Right lobe of liver (tissue), 6 donors: ENCODE results near the gene TM4SF18. TPM values are rescaled to one million over a fixed set of nuclear protein-coding genes. Genes with fewer than 3 reads are reported as not detected.

ENCODE experiments used
- ATAC-seq, 4 donors: fragments of 200-7000 bp; cut with Tn5 transposase; one replicate each; pipeline ENCODE4 v1.9.1; 2020; ENCODE audit warnings: mild to moderate bottlenecking in 4 of 4, moderate library complexity in 4 of 4
- DNase-seq, 3 donors: peaks; one replicate each; pipeline ENCODE4 v3.0.0-alpha.2; 2020
- H3K27ac ChIP-seq, 3 donors: fragments of 200-600 bp; one replicate each; pipeline ENCODE4 v1.8.0; 2022
- H3K27me3 ChIP-seq, 2 donors: fragments of 200-600 bp; one replicate each; pipeline ENCODE4 v1.8.0; 2022
- H3K36me3 ChIP-seq, 4 donors: fragments of 200-600 bp; sonication (generic) in 1 of 4; one replicate each; pipeline versions ENCODE4 v1.5.1 to v1.8.0; 2017 to 2022; ENCODE audit warnings: control low read depth in 1 of 4
- H3K4me1 ChIP-seq, 4 donors: fragments of 200-600 bp; sonication (generic) in 1 of 4; one replicate each; pipeline versions ENCODE4 v1.5.1 to v1.8.0; 2017 to 2022; ENCODE audit warnings: control low read depth in 1 of 4
- H3K4me3 ChIP-seq, 3 donors: fragments of 200-600 bp; one replicate each; pipeline ENCODE4 v1.8.0; 2022
- H3K9me3 ChIP-seq, 4 donors: fragments of 200-600 bp; sonication (generic) in 1 of 4; one replicate each; pipeline versions ENCODE4 v1.5.1 to v1.8.0; 2017 to 2022; ENCODE audit warnings: control low read depth in 1 of 4
- POLR2A ChIP-seq: fragments of 450-650 bp; IDR thresholded peaks from one replicate; pipeline ENCODE4 v1.6.1; 2017; ENCODE audit warnings: antibody characterized with exemption, mild to moderate bottlenecking
- WGBS: methylation state at CpG from one replicate; pipeline ENCODE4 v1.1.6; 2018; ENCODE audit warnings: low coverage, low lambda C conversion rate; ENCODE audit not compliant: insufficient coverage; ENCODE audit errors: missing lambda C conversion rate; 5-methylcytosine and 5-hydroxymethylcytosine counted together
- intact Hi-C, 2 donors: fragments of 100-400 bp; cut with DNase I; formaldehyde crosslinking; loops; one replicate each; pipeline versions ENCODE4 v1.11.2 to v1.14.1; 2022
- total RNA-seq, 6 experiments: library from RNA; depleted of rRNA in 2 of 6; stranded (reverse); fragments of >200 nt in 2 of 6; fragmentation: NEBNext Ultra II Directional in 3 of 6; extraction: Animal tissue kit (Norgen Biotek cat#: 25700) in 3 of 6; gene quantifications; one replicate each; pipeline versions ENCODE4 v1.1.0 to v1.2.4, GENCODE V29; 2016 to 2023
- TF ChIP-seq, protein P1 (sequence below), 4 donors: fragments of 200-600 bp in 3 of 4; fragments of 450-650 bp in 1 of 4; IDR thresholded peaks; one replicate each; pipeline versions ENCODE4 v1.5.1 to v1.8.0; 2016 to 2022; ENCODE audit warnings: antibody characterized with exemption in 4 of 4, mild to moderate bottlenecking in 2 of 4
- donor health status: DM: no; HTN: yes; CAD: no.
- donor health status: DM: no; HTN: no; CAD: no.
- donor health status: DM: no; HTN: no; CAD: no.
- donor health status: DM: no; HTN: yes; CAD: no.
- donor health status: DM: no; HTN: yes; CAD: no.

Gene TM4SF18
- total RNA-seq, 6 experiments from 2014 or later = 1.8 to 4.6 (median 3.1) TPM

DNA sequence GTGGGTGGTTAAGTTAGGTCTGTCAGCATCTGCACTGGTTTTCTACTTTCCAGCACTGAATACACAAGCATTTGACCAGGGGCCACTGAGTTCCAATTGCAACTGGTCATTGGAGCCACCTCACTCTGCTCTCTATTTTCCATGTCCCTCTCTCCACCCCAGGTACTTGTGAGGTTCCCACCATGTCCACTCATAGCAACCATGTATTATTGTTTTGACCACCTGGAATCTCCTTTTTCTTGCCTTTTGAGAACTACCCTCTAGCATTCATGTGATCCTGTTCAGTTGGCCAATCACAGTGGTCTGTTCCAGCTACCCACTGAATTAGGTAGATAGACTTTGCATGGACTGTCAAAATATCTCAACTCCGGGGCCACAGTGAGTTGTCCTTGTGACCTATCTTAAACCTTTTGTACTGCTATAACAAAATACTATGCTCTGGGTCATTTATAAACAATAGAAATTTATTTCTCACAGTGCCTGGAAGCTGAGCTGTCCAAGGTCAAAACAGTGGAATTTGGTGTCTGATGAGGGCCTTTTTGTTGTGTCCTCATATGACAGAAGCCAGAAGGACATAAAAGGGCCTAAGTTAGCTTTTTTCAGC, 20.2 kb upstream of the TM4SF18 start:
- H3K27me3 ChIP-seq = no peaks in the 10 kb centered on the region
- no peaks in the 10 kb centered on the region for H3K9me3 ChIP-seq
- H3K4me1 ChIP-seq = peaks cover 0 to 5% (median 0%) of the 10 kb centered on the region in 4 donors
- H3K4me3 ChIP-seq = no peak overlapping the region
- intact Hi-C loops = loop anchor here in 1 of 2 donors (10.0 kb wide), 1 partner anchor 131 kb away; no protein-coding TSS in a partner anchor
- peak in 1 of 4 donors; percentile 25 for ATAC-seq
- H3K36me3 ChIP-seq = no peaks in the 10 kb centered on the region
- H3K27ac ChIP-seq = no peak overlapping the region
- TF ChIP-seq, protein P1, sequence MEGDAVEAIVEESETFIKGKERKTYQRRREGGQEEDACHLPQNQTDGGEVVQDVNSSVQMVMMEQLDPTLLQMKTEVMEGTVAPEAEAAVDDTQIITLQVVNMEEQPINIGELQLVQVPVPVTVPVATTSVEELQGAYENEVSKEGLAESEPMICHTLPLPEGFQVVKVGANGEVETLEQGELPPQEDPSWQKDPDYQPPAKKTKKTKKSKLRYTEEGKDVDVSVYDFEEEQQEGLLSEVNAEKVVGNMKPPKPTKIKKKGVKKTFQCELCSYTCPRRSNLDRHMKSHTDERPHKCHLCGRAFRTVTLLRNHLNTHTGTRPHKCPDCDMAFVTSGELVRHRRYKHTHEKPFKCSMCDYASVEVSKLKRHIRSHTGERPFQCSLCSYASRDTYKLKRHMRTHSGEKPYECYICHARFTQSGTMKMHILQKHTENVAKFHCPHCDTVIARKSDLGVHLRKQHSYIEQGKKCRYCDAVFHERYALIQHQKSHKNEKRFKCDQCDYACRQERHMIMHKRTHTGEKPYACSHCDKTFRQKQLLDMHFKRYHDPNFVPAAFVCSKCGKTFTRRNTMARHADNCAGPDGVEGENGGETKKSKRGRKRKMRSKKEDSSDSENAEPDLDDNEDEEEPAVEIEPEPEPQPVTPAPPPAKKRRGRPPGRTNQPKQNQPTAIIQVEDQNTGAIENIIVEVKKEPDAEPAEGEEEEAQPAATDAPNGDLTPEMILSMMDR (IDR thresholded peaks at IDR 0.05) = no peak
- no peak for TF ChIP-seq POLR2A
- no peak for DNase-seq
- 75% methylated on average over 1 of the region's 1 CpG for WGBS

DNA sequence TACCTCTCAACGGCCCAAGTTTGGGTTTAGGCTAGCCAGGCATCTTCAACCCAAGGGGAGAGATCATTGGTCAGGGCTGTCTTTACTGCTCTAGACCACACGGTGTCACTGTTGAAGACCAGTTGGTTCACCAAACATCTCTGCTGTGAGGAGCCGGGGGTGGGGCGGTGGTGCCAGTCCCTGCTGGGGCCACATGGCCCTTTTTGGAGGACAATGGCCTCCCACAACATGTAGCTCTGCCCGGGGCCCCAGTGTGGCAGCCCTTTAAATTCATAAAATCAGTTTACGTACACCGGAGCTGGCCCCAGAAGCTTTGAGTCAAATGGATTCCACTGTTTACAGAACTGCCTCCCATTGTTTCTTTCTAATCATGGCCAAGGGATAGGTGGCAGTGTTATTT, 19.1 kb upstream of the TM4SF18 start:
- Histone ChIP-seq H3K9me3 (no peaks in the 10 kb centered on the region), H3K4me3 (no peak overlapping the region), H3K4me1 (peaks cover 0 to 5% (median 0%) of the 10 kb centered on the region in 4 donors), H3K36me3 (no peaks in the 10 kb centered on the region), H3K27me3 (no peaks in the 10 kb centered on the region), H3K27ac (no peak overlapping the region)
- 20% methylated on average over 1 of the region's 7 CpGs for WGBS
- ATAC-seq (peak; percentile 94 to 99 (median 98)), DNase-seq (peak; percentile 58 to 72 (median 71))
- TF ChIP-seq POLR2A = no peak
- TF ChIP-seq, protein P1 (IDR thresholded peaks at IDR 0.05) = peak; percentile 74 to 77 (median 76)
- intact Hi-C loops = loop anchor here in 1 of 2 donors (10.0 kb wide), 1 partner anchor 132 kb away; no protein-coding TSS in a partner anchor

DNA sequence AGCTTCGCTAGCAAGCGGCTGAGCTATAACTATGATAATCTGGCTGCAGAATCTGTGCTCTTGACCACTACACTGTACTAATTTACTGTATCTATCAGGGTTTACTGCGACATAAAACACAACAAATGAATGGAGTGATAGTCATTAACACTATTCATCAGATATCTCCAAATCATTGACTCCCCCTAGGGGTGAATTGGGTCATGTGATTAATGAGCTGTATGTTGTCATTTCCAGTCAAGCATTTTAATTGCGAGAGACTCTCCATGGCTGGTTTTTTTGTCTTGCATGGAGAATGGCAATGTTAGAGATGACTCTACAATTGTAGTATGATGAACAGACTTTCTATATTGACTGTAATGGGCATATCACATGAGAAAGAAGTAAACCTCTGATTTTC, 10.5 kb upstream of the TM4SF18 start:
- Histone ChIP-seq H3K4me3 (no peak overlapping the region), H3K9me3 (no peaks in the 10 kb centered on the region), H3K27ac (no peak overlapping the region), H3K36me3 (no peaks in the 10 kb centered on the region), H3K27me3 (no peaks in the 10 kb centered on the region), H3K4me1 (peaks cover 0 to 13% (median 6%) of the 10 kb centered on the region in 4 donors)
- 92% methylated on average over 4 of the region's 4 CpGs for WGBS
- intact Hi-C loops = no loop called here
- no peak for ATAC-seq
- DNase-seq = no peak
- TF ChIP-seq, protein P1 (IDR thresholded peaks at IDR 0.05) = peak in 1 of 4 donors; percentile 4
- no peak for TF ChIP-seq POLR2A

DNA sequence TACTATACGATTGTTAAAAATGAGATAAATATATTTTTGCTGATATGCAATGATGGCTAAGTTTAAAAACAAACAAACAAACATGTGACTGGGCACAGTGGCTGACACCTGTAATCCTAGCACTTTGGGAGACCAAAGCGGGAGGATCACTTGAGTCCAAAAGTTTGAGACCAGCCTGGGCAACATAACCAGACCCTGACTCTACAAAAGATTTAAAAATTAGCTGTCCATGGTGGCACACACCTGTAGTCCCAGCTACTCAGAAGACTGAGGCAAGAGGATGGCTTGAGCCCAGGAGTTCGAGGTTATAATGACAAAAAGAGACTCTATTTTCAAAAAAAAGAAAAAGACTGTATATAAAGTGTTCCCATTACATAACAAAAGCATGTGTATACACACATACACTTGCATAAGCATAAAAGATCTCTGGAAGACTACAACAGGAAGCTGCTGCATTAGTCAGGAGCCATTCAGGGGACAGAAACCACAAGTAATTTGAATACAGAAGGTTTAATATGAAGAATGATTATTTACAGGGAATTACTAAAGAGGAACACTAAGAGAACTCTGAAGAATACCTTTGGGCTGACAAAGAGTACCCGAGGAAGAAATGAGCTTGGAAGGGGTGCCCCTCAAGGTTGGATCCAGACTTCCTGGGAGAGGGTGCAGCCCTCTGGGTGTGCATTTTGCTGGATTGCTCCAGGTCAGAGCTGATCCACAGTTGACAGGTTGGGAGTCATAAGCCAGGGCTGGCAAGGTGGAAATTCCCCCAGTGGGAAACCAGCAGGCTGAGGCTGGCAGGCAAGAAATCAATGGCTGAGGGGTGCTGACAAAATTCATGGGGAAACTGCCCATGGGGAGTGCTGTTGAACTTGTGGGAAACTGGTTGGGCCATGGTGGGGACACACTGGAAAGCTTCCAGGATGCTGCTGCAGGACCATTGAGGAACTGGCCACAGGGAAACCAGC, 9.3 kb upstream of the TM4SF18 start:
- no peaks in the 10 kb centered on the region for H3K36me3 ChIP-seq
- no peaks in the 10 kb centered on the region for H3K9me3 ChIP-seq
- ATAC-seq = no peak
- peaks cover 0 to 13% (median 6%) of the 10 kb centered on the region in 4 donors for H3K4me1 ChIP-seq
- intact Hi-C loops = no loop called here
- 67% methylated on average over 4 of the region's 4 CpGs for WGBS
- no peak overlapping the region for H3K4me3 ChIP-seq
- DNase-seq = no peak
- TF ChIP-seq, protein P1 (IDR thresholded peaks at IDR 0.05) = no peak
- TF ChIP-seq POLR2A = no peak
- no peak overlapping the region for H3K27ac ChIP-seq
- H3K27me3 ChIP-seq = no peaks in the 10 kb centered on the region
